Heart left ventricle (tissue), 13 donors: ENCODE results near the gene IL2RA.

ENCODE experiments used
- CTCF ChIP-seq, 12 donors: fragments of 200-600 bp; sonication (generic) in 4 of 12; IDR thresholded peaks; one replicate each; pipeline versions ENCODE4 v1.5.0 to v1.8.0; 2018 to 2022; ENCODE audit warnings: antibody characterized with exemption in 12 of 12, mild to moderate bottlenecking in 5 of 12
- POLR2A ChIP-seq, 2 donors: fragments of 450-650 bp; IDR thresholded peaks; one replicate each; pipeline ENCODE4 v1.6.1; 2017; ENCODE audit warnings: antibody characterized with exemption in 2 of 2, mild to moderate bottlenecking in 2 of 2, moderate library complexity in 2 of 2
- donor health status: ischemic (EF 13 %, LVEDD 7.1; RV severe dilation, severe dysfunction).
- donor health status: DM: no; HTN: yes; CAD: no.
- donor health status: DM: no; HTN: no; CAD: no.
- donor health status: ischemic (EF 25% LVEDD 6.9; RV normal size, moderate dysfunction).
- donor health status: ischemic (EF 25% LVEDD 5.7; RV mildly dilated, moderate dysfunction).
- donor health status: ischemic (EF 35%, LVEDD 5.7; RV mildly dilated, moderate dysfunction).
- donor health status: nonischemic (EF 11% LVEDD 7.7; RV severe dilation, severe dysfunction).
- donor health status: DM: yes; HTN: yes; CAD: no.
- donor health status: PGD.
- donor health status: ischemic (EF 29% LVEDD 5.4; RV normal size, mild dysfunction).
- donor health status: nonischemic (EF 23%, LVEDD 6.1; RV moderate dilation, normal function).

DNA sequence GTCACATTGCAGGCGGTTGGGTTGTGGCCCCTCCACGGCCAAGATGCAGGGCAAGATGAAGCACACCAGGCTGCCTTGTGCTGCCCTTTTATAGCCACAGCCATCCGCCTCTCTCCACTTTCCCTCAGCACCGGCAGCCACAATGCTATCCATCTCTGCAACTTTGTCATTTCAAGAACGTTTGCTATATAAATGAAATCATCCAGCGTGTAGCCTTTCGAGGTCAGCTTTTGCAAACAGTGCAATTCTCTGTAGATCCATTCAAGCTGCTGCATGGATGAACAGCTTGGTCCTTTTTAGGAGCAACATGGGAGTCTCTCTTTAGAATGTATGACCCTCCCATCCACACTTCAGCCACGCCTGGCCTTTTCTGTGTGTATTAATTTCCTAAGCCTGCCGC lies 78.4 kb downstream of the IL2RA start:
- no peak for TF ChIP-seq CTCF (IDR thresholded peaks at IDR 0.05)
- no peak for TF ChIP-seq POLR2A (IDR thresholded peaks at IDR 0.05)
